GM23338 (cell line): ENCODE results near the gene CBARP. TPM values are rescaled to one million over a fixed set of nuclear protein-coding genes. Genes with fewer than 3 reads are reported as not detected.

Source experiments
- ATAC-seq: fragments of 200-7000 bp; cut with Tn5 transposase; 3 replicates; pipeline ENCODE4 v1.9.1; 2020
- DNase-seq: peaks from one replicate; pipeline ENCODE4 v3.0.0-alpha.2; 2015; ENCODE audit warnings: low spot score
- H2AFZ ChIP-seq: fragments of 200-600 bp; sonication (generic); 2 replicates; pipeline ENCODE4 v1.8.0; 2016; ENCODE audit warnings: antibody characterized with exemption, mild to moderate bottlenecking, moderate library complexity
- H3F3A ChIP-seq: fragments of 200-600 bp; sonication (generic); replicated peaks from 2 replicates; pipeline ENCODE4 v1.8.0; 2017; ENCODE audit warnings: antibody characterized with exemption, mixed run types, low read depth
- H3K27ac ChIP-seq: fragments of 200-600 bp; sonication (generic); 2 replicates; pipeline ENCODE4 v1.6.1; 2016; ENCODE audit warnings: low read depth
- H3K27me3 ChIP-seq: fragments of 200-600 bp; sonication (generic); 2 replicates; pipeline ENCODE4 v1.8.0; 2016; ENCODE audit warnings: mild to moderate bottlenecking, mixed run types, moderate library complexity; ENCODE audit not compliant: insufficient read depth
- H3K36me3 ChIP-seq: fragments of 200-600 bp; sonication (generic); 2 replicates; pipeline ENCODE4 v1.8.0; 2016; ENCODE audit warnings: mild to moderate bottlenecking; ENCODE audit not compliant: insufficient read depth
- H3K4me1 ChIP-seq: fragments of 200-600 bp; sonication (generic); 2 replicates; pipeline ENCODE4 v1.8.0; 2016; ENCODE audit warnings: mild to moderate bottlenecking, moderate library complexity; ENCODE audit not compliant: insufficient read depth
- H3K4me2 ChIP-seq: fragments of 200-600 bp; sonication (generic); 2 replicates; pipeline ENCODE4 v1.7.1; 2017; ENCODE audit warnings: mixed run types
- H3K4me3 ChIP-seq: fragments of 200-600 bp; sonication (generic); 2 replicates; pipeline ENCODE4 v1.6.1; 2016; ENCODE audit warnings: mixed run types
- H3K79me2 ChIP-seq: fragments of 200-600 bp; sonication (generic); replicated peaks from 2 replicates; pipeline ENCODE4 v1.8.0; 2017; ENCODE audit warnings: mild to moderate bottlenecking; ENCODE audit not compliant: insufficient read depth
- H3K9me2 ChIP-seq: fragments of 200-600 bp; sonication (generic); 2 replicates; pipeline ENCODE4 v1.8.0; 2017; ENCODE audit not compliant: insufficient read depth
- H4K20me1 ChIP-seq: fragments of 200-600 bp; sonication (generic); replicated peaks from 2 replicates; pipeline ENCODE4 v1.8.0; 2017; ENCODE audit warnings: mild to moderate bottlenecking; ENCODE audit not compliant: insufficient read depth
- H3K27ac Mint-ChIP-seq: 2 replicates; pipeline ENCODE4 v1.8.0; 2020; ENCODE audit warnings: inconsistent platforms, mild to moderate bottlenecking, moderate library complexity, mixed read lengths
- H3K27me3 Mint-ChIP-seq: 3 replicates; pipeline ENCODE4 v1.8.0; 2022; ENCODE audit warnings: low read depth, mild to moderate bottlenecking, moderate library complexity, mixed read lengths, inconsistent platforms; ENCODE audit not compliant: insufficient read depth, poor library complexity
- H3K36me3 Mint-ChIP-seq: 3 replicates; pipeline ENCODE4 v1.8.0; 2021; ENCODE audit warnings: low read depth, mild to moderate bottlenecking, inconsistent platforms, moderate library complexity, mixed read lengths
- H3K4me1 Mint-ChIP-seq: 3 replicates; pipeline ENCODE4 v1.8.0; 2020; ENCODE audit warnings: mild to moderate bottlenecking, inconsistent platforms, mixed read lengths
- H3K4me3 Mint-ChIP-seq: 3 replicates; pipeline ENCODE4 v1.8.0; 2021; ENCODE audit warnings: moderate library complexity, mild to moderate bottlenecking, inconsistent platforms, mixed read lengths
- H3K9me3 Mint-ChIP-seq: 3 replicates; pipeline ENCODE4 v1.8.0; 2020; ENCODE audit warnings: moderate library complexity, mild to moderate bottlenecking, inconsistent platforms, mixed read lengths
- CREB1 ChIP-seq: fragments of 250-450 bp; sonication (Bioruptor Pico); IDR thresholded peaks from 2 replicates; pipeline ENCODE4 v1.5.0; 2020; ENCODE audit warnings: low read depth, mild to moderate bottlenecking, moderate library complexity
- EZH2 ChIP-seq: fragments of 200-600 bp; sonication (generic); IDR thresholded peaks from one replicate; pipeline ENCODE4 v1.8.0; 2017; ENCODE audit warnings: antibody characterized with exemption, mild to moderate bottlenecking, low read depth; ENCODE audit not compliant: unreplicated experiment
- EZH2phosphoT487 ChIP-seq: fragments of 200-600 bp; sonication (generic); IDR thresholded peaks from one replicate; pipeline ENCODE4 v1.8.1; 2018; ENCODE audit warnings: antibody characterized with exemption; ENCODE audit not compliant: unreplicated experiment
- JUNB ChIP-seq: IDR thresholded peaks from one replicate; pipeline ENCODE4 v1.6.1; 2016; ENCODE audit warnings: antibody characterized with exemption; ENCODE audit not compliant: unreplicated experiment
- POLR2AphosphoS5 ChIP-seq: IDR thresholded peaks from 2 replicates; pipeline ENCODE4 v1.6.1; 2016; ENCODE audit warnings: antibody characterized with exemption, low read depth
- ZNF114 ChIP-seq: fragments of 250-450 bp; sonication (Bioruptor Pico); IDR thresholded peaks from 2 replicates; pipeline ENCODE4 v1.5.0; 2020; ENCODE audit warnings: mild to moderate bottlenecking, moderate library complexity
- ZNF331 ChIP-seq: fragments of 250-450 bp; sonication (Bioruptor Pico); IDR thresholded peaks from 2 replicates; pipeline ENCODE4 v1.5.0; 2020; ENCODE audit warnings: low read depth, mild to moderate bottlenecking, moderate library complexity
- ZNF462 ChIP-seq: fragments of 250-450 bp; sonication (Bioruptor Pico); IDR thresholded peaks from 2 replicates; pipeline ENCODE4 v1.5.0; 2020; ENCODE audit warnings: mild to moderate bottlenecking, moderate library complexity
- polyA plus RNA-seq: library from polyadenylated mRNA; unstranded; fragments of >200 nt; fragmentation: Nextera tagmentation; extraction: Ambion mirVana; gene quantifications from 2 replicates; pipeline ENCODE4 v1.2.1, GENCODE V29; 2016
- total RNA-seq: library from RNA; depleted of rRNA; stranded (reverse); fragments of >200 nt; shearing (Covaris generic); gene quantifications from 2 replicates; pipeline ENCODE4 v1.2.3, GENCODE V29; 2014
- TF ChIP-seq, protein P1 (sequence below): IDR thresholded peaks from 2 replicates; pipeline ENCODE4 v1.6.1; 2016; ENCODE audit warnings: antibody characterized with exemption

Gene CBARP
- total and polyA plus RNA-seq, 2 experiments from 2014 or later, result 2.0 to 14.1 TPM

DNA sequence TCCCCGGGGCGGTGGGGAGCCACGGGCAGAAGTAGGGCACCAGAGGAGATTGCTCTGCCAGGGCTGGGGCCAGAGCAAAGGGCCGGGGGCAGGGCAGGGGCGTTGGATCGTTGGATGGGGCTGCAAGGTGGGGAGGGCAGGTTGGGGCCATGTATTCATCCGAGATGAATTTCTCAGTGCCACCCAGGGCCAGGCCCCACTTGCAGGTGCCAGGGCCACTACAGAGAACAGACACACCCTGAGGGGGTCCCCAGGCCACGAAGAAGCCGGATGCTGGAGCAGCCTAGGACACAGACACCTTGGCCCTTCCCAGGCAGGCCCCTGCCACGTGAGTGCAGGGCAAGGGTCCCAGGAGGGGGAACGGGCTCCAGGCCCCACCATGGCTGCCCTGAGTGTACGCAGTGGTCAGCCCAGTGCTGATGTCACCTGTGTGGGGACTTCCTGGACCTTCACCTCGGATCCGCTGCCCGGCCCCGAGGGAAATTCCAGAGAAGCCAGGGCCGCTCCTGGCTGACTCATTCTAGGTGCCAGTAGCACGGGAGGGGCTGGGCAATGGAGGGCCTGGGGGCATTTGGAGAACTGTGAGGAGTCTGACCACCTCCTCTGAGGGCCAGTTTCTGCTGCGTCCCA, 54.1 kb downstream of the CBARP start (continued):
- TF ChIP-seq ZNF462 (CRISPR knock-in tag) (no peak), POLR2AphosphoS5 (no peak), CREB1 (no peak), EZH2 (no peak), JUNB (no peak), EZH2phosphoT487 (no peak)

- no peaks in the 10 kb centered on the region for H3K36me3 Mint-ChIP-seq
- H3K27ac Mint-ChIP-seq, result no peak overlapping the region
- Histone ChIP-seq H3K4me2 (no peak overlapping the region), H3F3A (peaks cover 18% of the 10 kb centered on the region), H3K27ac (no peak overlapping the region), H3K27me3 (no peaks in the 10 kb centered on the region), H3K4me3 (no peak overlapping the region), H3K9me2 (0 out of 2 replicates have a peak, but pooled peaks cover 3% of the 10 kb centered on the region), H2AFZ (no peak overlapping the region), H3K4me1 (peaks cover 4% of the 10 kb centered on the region; the same call in 1 of the 2 replicates), H4K20me1 (no peaks in the 10 kb centered on the region), H3K36me3 (no peaks in the 10 kb centered on the region), H3K79me2 (no peaks in the 10 kb centered on the region)
- H3K27me3 Mint-ChIP-seq, result peaks cover 15% of the 10 kb centered on the region
- H3K9me3 Mint-ChIP-seq, result no peaks in the 10 kb centered on the region; the same call in 2 of the 3 replicates
- H3K4me1 Mint-ChIP-seq, result peaks cover 15% of the 10 kb centered on the region
- DNase-seq, result no peak
- no peak overlapping the region for H3K4me3 Mint-ChIP-seq
- no peak for ATAC-seq
- TF ChIP-seq, protein P1, sequence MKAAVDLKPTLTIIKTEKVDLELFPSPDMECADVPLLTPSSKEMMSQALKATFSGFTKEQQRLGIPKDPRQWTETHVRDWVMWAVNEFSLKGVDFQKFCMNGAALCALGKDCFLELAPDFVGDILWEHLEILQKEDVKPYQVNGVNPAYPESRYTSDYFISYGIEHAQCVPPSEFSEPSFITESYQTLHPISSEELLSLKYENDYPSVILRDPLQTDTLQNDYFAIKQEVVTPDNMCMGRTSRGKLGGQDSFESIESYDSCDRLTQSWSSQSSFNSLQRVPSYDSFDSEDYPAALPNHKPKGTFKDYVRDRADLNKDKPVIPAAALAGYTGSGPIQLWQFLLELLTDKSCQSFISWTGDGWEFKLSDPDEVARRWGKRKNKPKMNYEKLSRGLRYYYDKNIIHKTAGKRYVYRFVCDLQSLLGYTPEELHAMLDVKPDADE, result no peak
- TF ChIP-seq EZH2 (no peak), ZNF114 (CRISPR knock-in tag) (no peak), ZNF462 (CRISPR knock-in tag) (no peak), ZNF331 (CRISPR knock-in tag) (no peak)
Observed at GRCh38 chr19:1182727-1183126, 55.1 kb downstream of the CBARP start.
